Smooth muscle cell (in vitro differentiated cells): ENCODE results near the gene ASPM. TPM values are rescaled to one million over a fixed set of nuclear protein-coding genes. Genes with fewer than 3 reads are reported as not detected.
A peak's percentile ranks its signal among the peaks of the same experiment; 100 is the strongest.
"Not testable (repeated sequence)": the region's sequence is repeated elsewhere in the genome, so short reads cannot be mapped to it uniquely, and the experiment has no call there.

Experiments
- DNase-seq: peaks from one replicate; lab custom pipeline; 2025; ENCODE audit not compliant: unreplicated experiment; lab: John Stamatoyannopoulos, UW
- H2AFZ ChIP-seq: fragments of 200-600 bp; sonication (generic); 2 replicates; pipeline ENCODE4 v1.6.0; 2016; ENCODE audit warnings: antibody characterized with exemption, low read depth, mild to moderate bottlenecking
- H3F3A ChIP-seq: fragments of 200-600 bp; sonication (generic); 2 replicates; pipeline ENCODE4 v1.6.0; 2017; ENCODE audit warnings: antibody characterized with exemption, low read depth
- H3K27ac ChIP-seq: fragments of 200-600 bp; sonication (generic); 2 replicates; pipeline ENCODE4 v1.5.1; 2016; ENCODE audit warnings: low read depth, mild to moderate bottlenecking
- H3K27me3 ChIP-seq: fragments of 200-600 bp; sonication (generic); 2 replicates; pipeline ENCODE4 v1.6.1; 2016; ENCODE audit warnings: low read depth, mild to moderate bottlenecking
- H3K36me3 ChIP-seq: fragments of 200-600 bp; sonication (generic); 2 replicates; pipeline ENCODE4 v1.5.1; 2016; ENCODE audit warnings: low read depth
- H3K4me1 ChIP-seq: fragments of 200-600 bp; sonication (generic); 2 replicates; pipeline ENCODE4 v1.5.1; 2016; ENCODE audit warnings: low read depth
- H3K4me2 ChIP-seq: fragments of 200-600 bp; sonication (generic); 2 replicates; pipeline ENCODE4 v1.6.0; 2016; ENCODE audit warnings: mild to moderate bottlenecking
- H3K4me3 ChIP-seq: fragments of 200-600 bp; sonication (generic); 2 replicates; pipeline ENCODE4 v1.5.1; 2016; ENCODE audit warnings: mild to moderate bottlenecking
- H3K79me2 ChIP-seq: fragments of 200-600 bp; sonication (generic); 2 replicates; pipeline ENCODE4 v1.6.0; 2016; ENCODE audit warnings: low read depth, mild to moderate bottlenecking
- H3K9ac ChIP-seq: fragments of 200-600 bp; sonication (generic); 2 replicates; pipeline ENCODE4 v1.6.0; 2016; ENCODE audit warnings: low read depth
- H3K9me3 ChIP-seq: fragments of 200-600 bp; sonication (generic); replicated peaks from 2 replicates; pipeline ENCODE4 v1.5.1; 2016; ENCODE audit warnings: low read depth
- H4K20me1 ChIP-seq: fragments of 200-600 bp; sonication (generic); 2 replicates; pipeline ENCODE4 v1.6.0; 2016; ENCODE audit warnings: low read depth
- WGBS: methylation state at CpG from one replicate; pipeline ENCODE4 v1.1.7; 2016; ENCODE audit warnings: low lambda C conversion rate; 5-methylcytosine and 5-hydroxymethylcytosine counted together
- polyA plus RNA-seq: library from polyadenylated mRNA; unstranded; fragments of >200 nt; fragmentation: Nextera tagmentation; extraction: Ambion mirVana; gene quantifications from 2 replicates; pipeline ENCODE4 v1.2.1, GENCODE V29; 2016
- total RNA-seq: library from RNA; depleted of rRNA; stranded (reverse); fragments of >200 nt; gene quantifications from 2 replicates; pipeline ENCODE4 v1.2.3, GENCODE V29; 2014
- TF ChIP-seq, protein P1 (sequence below): fragments of 200-600 bp; sonication (generic); IDR thresholded peaks from 2 replicates; pipeline ENCODE4 v1.5.1; 2017; ENCODE audit warnings: borderline replicate concordance, mild to moderate bottlenecking, antibody characterized with exemption; ENCODE audit not compliant: insufficient read depth, poor library complexity, severe bottlenecking

The ASPM gene
- total and polyA plus RNA-seq, 2 experiments from 2014 or later = 1.7 to 8.8 TPM

DNA sequence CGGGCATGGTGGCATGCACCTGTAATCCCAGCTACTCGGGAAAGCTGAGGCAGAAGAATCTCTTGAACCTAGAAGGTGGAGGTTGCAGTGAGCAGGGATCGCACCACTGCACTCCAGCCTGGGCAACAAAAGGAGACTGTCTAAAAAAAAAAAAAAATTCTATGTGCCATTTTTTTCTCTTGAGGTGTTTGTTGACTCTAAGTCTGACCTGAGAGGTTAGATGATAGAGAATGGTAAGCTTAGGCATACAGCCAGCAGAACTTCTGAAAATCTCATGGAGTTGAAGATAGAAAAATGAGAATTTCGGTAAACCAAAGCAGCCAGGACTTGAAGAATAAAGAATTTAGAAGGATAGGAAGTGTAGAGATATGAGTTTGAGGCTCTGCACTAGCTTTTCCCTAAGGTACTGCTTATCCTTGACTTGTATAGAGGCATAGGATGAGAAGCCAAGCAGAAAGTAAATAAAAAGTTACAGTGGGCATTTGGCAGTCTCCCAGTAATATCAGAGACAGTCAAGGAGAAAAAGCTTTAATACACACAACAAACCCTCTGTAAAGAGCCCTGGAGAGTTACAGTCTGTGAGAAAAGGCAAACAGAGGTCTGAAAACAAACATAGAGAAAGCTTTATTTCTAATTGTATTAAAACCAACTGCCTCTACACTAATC is 103.7 kb downstream of the ASPM start:
- Histone ChIP-seq H3K79me2 (no peaks in the 10 kb centered on the region), H3K9ac (no peak overlapping the region), H3K4me3 (no peak overlapping the region), H3K9me3 (no peaks in the 10 kb centered on the region), H3K27ac (no peak overlapping the region), H4K20me1 (no peaks in the 10 kb centered on the region), H3F3A (no peaks in the 10 kb centered on the region), H3K4me1 (no peaks in the 10 kb centered on the region), H3K4me2 (no peak overlapping the region), H2AFZ (no peak overlapping the region), H3K36me3 (no peaks in the 10 kb centered on the region), H3K27me3 (no peaks in the 10 kb centered on the region)
- no peak for DNase-seq
- TF ChIP-seq, protein P1, sequence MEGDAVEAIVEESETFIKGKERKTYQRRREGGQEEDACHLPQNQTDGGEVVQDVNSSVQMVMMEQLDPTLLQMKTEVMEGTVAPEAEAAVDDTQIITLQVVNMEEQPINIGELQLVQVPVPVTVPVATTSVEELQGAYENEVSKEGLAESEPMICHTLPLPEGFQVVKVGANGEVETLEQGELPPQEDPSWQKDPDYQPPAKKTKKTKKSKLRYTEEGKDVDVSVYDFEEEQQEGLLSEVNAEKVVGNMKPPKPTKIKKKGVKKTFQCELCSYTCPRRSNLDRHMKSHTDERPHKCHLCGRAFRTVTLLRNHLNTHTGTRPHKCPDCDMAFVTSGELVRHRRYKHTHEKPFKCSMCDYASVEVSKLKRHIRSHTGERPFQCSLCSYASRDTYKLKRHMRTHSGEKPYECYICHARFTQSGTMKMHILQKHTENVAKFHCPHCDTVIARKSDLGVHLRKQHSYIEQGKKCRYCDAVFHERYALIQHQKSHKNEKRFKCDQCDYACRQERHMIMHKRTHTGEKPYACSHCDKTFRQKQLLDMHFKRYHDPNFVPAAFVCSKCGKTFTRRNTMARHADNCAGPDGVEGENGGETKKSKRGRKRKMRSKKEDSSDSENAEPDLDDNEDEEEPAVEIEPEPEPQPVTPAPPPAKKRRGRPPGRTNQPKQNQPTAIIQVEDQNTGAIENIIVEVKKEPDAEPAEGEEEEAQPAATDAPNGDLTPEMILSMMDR = no peak
- 90% methylated on average over 4 of the region's 4 CpGs for WGBS

DNA sequence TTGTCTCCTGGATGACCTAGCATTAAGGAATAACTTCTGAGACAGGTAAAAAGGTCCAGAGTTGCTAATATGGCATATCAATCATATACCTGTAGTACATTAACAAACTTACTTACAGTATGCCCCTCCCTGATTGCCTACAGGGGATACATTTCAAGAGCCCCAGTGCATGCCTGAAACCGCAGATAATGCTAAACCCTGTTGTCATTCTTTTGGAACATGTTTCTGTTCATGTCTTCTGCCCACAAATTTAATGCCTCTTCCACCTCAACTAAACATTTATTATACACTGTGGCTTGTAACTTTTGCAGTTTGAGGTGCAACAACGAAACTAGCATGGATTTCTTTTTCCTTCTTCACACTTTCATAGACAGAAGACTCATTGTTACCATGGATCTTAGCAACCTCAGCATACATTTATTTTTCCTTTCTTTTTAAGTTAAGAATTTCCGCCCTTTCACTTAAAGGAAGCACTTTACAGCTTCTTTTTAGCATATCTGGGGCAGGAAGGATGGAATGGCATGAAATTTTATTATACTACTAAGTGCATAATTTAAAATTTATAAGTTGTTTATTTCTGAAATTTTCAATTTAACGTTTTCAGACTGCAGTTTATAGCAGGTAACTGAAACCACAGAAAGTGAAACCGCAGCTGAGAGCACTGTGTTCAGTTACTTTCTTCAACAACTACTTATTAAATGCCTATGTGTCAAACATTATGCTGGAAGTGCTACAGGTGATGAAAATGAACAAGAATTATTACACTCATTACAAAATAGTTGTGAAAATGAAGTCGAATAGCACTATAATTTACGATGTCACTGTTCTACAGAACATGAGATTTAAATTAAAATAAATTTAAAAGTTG is 104.7 kb downstream of the ASPM start:
- H3K4me3 ChIP-seq = no peak overlapping the region
- no peaks in the 10 kb centered on the region for H3K27me3 ChIP-seq
- H3K4me2 ChIP-seq = no peak overlapping the region
- TF ChIP-seq, protein P1 = no peak
- H3K9ac ChIP-seq = no peak overlapping the region
- no peak overlapping the region for H3K27ac ChIP-seq
- no peaks in the 10 kb centered on the region for H3K4me1 ChIP-seq
- H3K79me2 ChIP-seq = no peaks in the 10 kb centered on the region
- H3K9me3 ChIP-seq = no peaks in the 10 kb centered on the region
- H2AFZ ChIP-seq = no peak overlapping the region
- WGBS = 88% methylated on average over 7 of the region's 7 CpGs
- no peaks in the 10 kb centered on the region for H3K36me3 ChIP-seq
- H3F3A ChIP-seq = no peaks in the 10 kb centered on the region
- DNase-seq = no peak
- no peaks in the 10 kb centered on the region for H4K20me1 ChIP-seq

DNA sequence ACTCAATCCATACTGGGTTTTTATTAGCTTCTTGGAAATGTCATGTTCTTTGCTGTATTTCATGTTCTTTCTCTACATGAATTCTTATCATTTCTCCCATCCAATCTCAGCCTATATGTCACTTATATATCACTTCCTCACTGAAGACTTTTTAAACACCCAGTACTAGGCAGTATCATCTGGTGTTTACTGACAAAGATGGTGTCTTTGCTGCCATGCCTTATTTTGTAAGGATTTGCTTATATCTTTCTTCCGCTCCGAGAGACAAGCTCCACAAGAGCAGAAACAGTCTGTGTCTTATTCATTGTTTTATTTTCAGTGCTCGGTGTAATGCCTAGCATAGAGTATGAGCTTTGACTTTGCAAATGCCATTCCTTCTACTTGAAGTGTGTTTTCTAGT is 109.6 kb downstream of the ASPM start:
- H3K4me2 ChIP-seq = no peak overlapping the region
- no peak overlapping the region for H3K9ac ChIP-seq
- no peaks in the 10 kb centered on the region for H3K9me3 ChIP-seq
- H3K27me3 ChIP-seq = no peaks in the 10 kb centered on the region
- DNase-seq = no peak
- no peak overlapping the region for H3K4me3 ChIP-seq
- H3K79me2 ChIP-seq = no peaks in the 10 kb centered on the region
- no peaks in the 10 kb centered on the region for H3K4me1 ChIP-seq
- 94% methylated on average over 3 of the region's 3 CpGs for WGBS
- no peaks in the 10 kb centered on the region for H3F3A ChIP-seq
- H3K36me3 ChIP-seq = no peaks in the 10 kb centered on the region
- no peak overlapping the region for H3K27ac ChIP-seq
- TF ChIP-seq, protein P1 = no peak
- H4K20me1 ChIP-seq = no peaks in the 10 kb centered on the region
- H2AFZ ChIP-seq = no peak overlapping the region

DNA sequence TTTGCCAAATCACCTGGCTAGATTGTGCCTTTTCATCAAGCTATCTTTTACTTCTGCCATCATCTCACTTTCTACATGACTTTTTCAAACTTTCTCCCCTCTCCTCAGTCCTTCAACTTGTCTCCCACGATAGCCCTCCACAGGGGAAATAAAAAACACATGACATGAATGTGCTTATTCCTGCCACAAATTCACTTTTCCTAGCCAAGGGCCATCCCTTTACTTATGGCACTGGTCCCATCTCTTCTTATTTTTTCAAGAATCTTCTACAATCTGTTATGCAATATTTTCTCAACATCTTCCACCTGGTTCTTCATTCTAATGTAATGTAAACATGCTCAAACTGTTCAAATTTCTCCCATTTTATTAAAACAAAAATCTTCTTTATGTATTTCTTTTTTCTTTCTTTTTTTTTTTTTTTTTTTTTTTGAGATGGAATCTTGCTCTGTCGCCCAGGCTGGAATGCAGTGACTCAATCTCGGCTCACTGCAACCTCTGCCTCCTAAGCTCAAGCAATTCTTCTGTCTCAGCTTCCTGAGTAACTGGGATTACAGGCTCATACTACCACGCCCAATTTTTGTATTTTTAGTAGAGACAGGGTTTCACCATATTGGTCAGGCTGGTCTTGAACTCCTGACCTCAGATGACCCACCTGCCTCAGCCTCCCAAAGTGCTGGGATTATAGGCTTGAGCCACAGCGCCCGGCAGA is 111.7 kb downstream of the ASPM start:
- not testable (repeated sequence) for H4K20me1 ChIP-seq, H3K9ac ChIP-seq, H3K27ac ChIP-seq, H3K9me3 ChIP-seq, DNase-seq, H3K36me3 ChIP-seq, H3K79me2 ChIP-seq, H3K4me2 ChIP-seq, H3K4me3 ChIP-seq, H3F3A ChIP-seq, H3K27me3 ChIP-seq, H3K4me1 ChIP-seq
- H2AFZ ChIP-seq = peak overlapping the region; percentile 24
- WGBS = 52% methylated on average over 5 of the region's 6 CpGs
